Measurements from ENCODE around the gene ZBTB7C.

The ZBTB7C gene

GRCh38 chr18:48356151-48356745, 52.9 kb downstream of the ZBTB7C start:
- no peak for DNase-seq (ENCODE audit: low read depth, low spot score)
- no peak overlapping the region for H3K4me3 ChIP-seq (ENCODE audit: low read length)
- H3K27ac ChIP-seq (ENCODE audit: low read length) = no peak overlapping the region
- no peaks in the 10 kb centered on the region for H3K36me3 ChIP-seq (ENCODE audit: control insufficient read depth, insufficient read depth, low read length)
- no CpG with 5 or more reads among the region's 7 CpGs for WGBS (ENCODE audit: insufficient coverage, insufficient read length)
- H3K4me1 ChIP-seq (ENCODE audit: control insufficient read depth, insufficient read depth, low read length) = no peaks in the 10 kb centered on the region
- no peaks in the 10 kb centered on the region for H3K9me3 ChIP-seq (ENCODE audit: control insufficient read depth, insufficient read depth, low read length)
- H3K27me3 ChIP-seq (ENCODE audit: control insufficient read depth, insufficient read depth, low read length) = no peaks in the 10 kb centered on the region

GRCh38 chr18:48355276-48356115, 53.7 kb downstream of the ZBTB7C start:
- H3K27me3 ChIP-seq (ENCODE audit: control insufficient read depth, insufficient read depth, low read length) = no peaks in the 10 kb centered on the region
- no peaks in the 10 kb centered on the region for H3K4me1 ChIP-seq (ENCODE audit: control insufficient read depth, insufficient read depth, low read length)
- DNase-seq (ENCODE audit: low read depth, low spot score) = no peak
- H3K36me3 ChIP-seq (ENCODE audit: control insufficient read depth, insufficient read depth, low read length) = no peaks in the 10 kb centered on the region
- no peak overlapping the region for H3K27ac ChIP-seq (ENCODE audit: low read length)
- H3K9me3 ChIP-seq (ENCODE audit: control insufficient read depth, insufficient read depth, low read length) = no peaks in the 10 kb centered on the region
- no peak overlapping the region for H3K4me3 ChIP-seq (ENCODE audit: low read length)
- WGBS (ENCODE audit: insufficient coverage, insufficient read length) = no CpG with 5 or more reads among the region's 15 CpGs

GRCh38 chr18:48354746-48355260, 54.4 kb downstream of the ZBTB7C start:
- no peak for DNase-seq (ENCODE audit: low read depth, low spot score)
- Histone ChIP-seq H3K36me3 (ENCODE audit: control insufficient read depth, insufficient read depth, low read length) (no peaks in the 10 kb centered on the region), H3K4me1 (ENCODE audit: control insufficient read depth, insufficient read depth, low read length) (no peaks in the 10 kb centered on the region), H3K27me3 (ENCODE audit: control insufficient read depth, insufficient read depth, low read length) (no peaks in the 10 kb centered on the region), H3K4me3 (ENCODE audit: low read length) (no peak overlapping the region), H3K27ac (ENCODE audit: low read length) (no peak overlapping the region), H3K9me3 (ENCODE audit: control insufficient read depth, insufficient read depth, low read length) (no peaks in the 10 kb centered on the region)
- WGBS (ENCODE audit: insufficient coverage, insufficient read length) = no CpG with 5 or more reads among the region's 4 CpGs

- H3K36me3 ChIP-seq (ENCODE audit: control insufficient read depth, insufficient read depth, low read length) = no peaks in the 10 kb centered on the region
Measured at GRCh38 chr18:48352051-48352755, 57.0 kb downstream of the ZBTB7C start.

GRCh38 chr18:48351216-48352050, 57.8 kb downstream of the ZBTB7C start:
- DNase-seq (ENCODE audit: low read depth, low spot score) = no peak
- 0 out of 2 replicates have a peak, but pooled peaks cover 2% of the 10 kb centered on the region for H3K4me1 ChIP-seq (ENCODE audit: control insufficient read depth, insufficient read depth, low read length)
- no peaks in the 10 kb centered on the region for H3K27me3 ChIP-seq (ENCODE audit: control insufficient read depth, insufficient read depth, low read length)
- H3K27ac ChIP-seq (ENCODE audit: low read length) = no peak overlapping the region
- H3K4me3 ChIP-seq (ENCODE audit: low read length) = no peak overlapping the region
- H3K36me3 ChIP-seq (ENCODE audit: control insufficient read depth, insufficient read depth, low read length) = no peaks in the 10 kb centered on the region
- no peaks in the 10 kb centered on the region for H3K9me3 ChIP-seq (ENCODE audit: control insufficient read depth, insufficient read depth, low read length)
- WGBS (ENCODE audit: insufficient coverage, insufficient read length) = no CpG with 5 or more reads among the region's 12 CpGs

More at GRCh38 chr18:48352051-48352755, 57.0 kb downstream of the ZBTB7C start:
- no peaks in the 10 kb centered on the region for H3K9me3 ChIP-seq (ENCODE audit: control insufficient read depth, insufficient read depth, low read length)
- H3K4me1 ChIP-seq (ENCODE audit: control insufficient read depth, insufficient read depth, low read length) = 0 out of 2 replicates have a peak, but pooled peaks cover 2% of the 10 kb centered on the region
- H3K27me3 ChIP-seq (ENCODE audit: control insufficient read depth, insufficient read depth, low read length) = no peaks in the 10 kb centered on the region
- H3K4me3 ChIP-seq (ENCODE audit: low read length) = no peak overlapping the region
- no peak overlapping the region for H3K27ac ChIP-seq (ENCODE audit: low read length)
- no CpG with 5 or more reads among the region's 4 CpGs for WGBS (ENCODE audit: insufficient coverage, insufficient read length)
- DNase-seq (ENCODE audit: low read depth, low spot score) = no peak

GRCh38 chr18:48348739-48349138, 60.4 kb downstream of the ZBTB7C start:
- DNase-seq (ENCODE audit: low read depth, low spot score) = no peak
- WGBS (ENCODE audit: insufficient coverage, insufficient read length) = no CpG with 5 or more reads among the region's 2 CpGs
- Histone ChIP-seq H3K9me3 (ENCODE audit: control insufficient read depth, insufficient read depth, low read length) (no peaks in the 10 kb centered on the region), H3K4me1 (ENCODE audit: control insufficient read depth, insufficient read depth, low read length) (0 out of 2 replicates have a peak, but pooled peaks cover 2% of the 10 kb centered on the region), H3K27ac (ENCODE audit: low read length) (no peak overlapping the region), H3K4me3 (ENCODE audit: low read length) (no peak overlapping the region), H3K36me3 (ENCODE audit: control insufficient read depth, insufficient read depth, low read length) (no peaks in the 10 kb centered on the region), H3K27me3 (ENCODE audit: control insufficient read depth, insufficient read depth, low read length) (no peaks in the 10 kb centered on the region)

- Histone ChIP-seq H3K4me3 (ENCODE audit: low read length) (no peak overlapping the region), H3K9me3 (ENCODE audit: control insufficient read depth, insufficient read depth, low read length) (no peaks in the 10 kb centered on the region), H3K36me3 (ENCODE audit: control insufficient read depth, insufficient read depth, low read length) (no peaks in the 10 kb centered on the region), H3K4me1 (ENCODE audit: control insufficient read depth, insufficient read depth, low read length) (0 out of 2 replicates have a peak, but pooled peaks cover 2% of the 10 kb centered on the region), H3K27ac (ENCODE audit: low read length) (no peak overlapping the region), H3K27me3 (ENCODE audit: control insufficient read depth, insufficient read depth, low read length) (no peaks in the 10 kb centered on the region)
- no peak for DNase-seq (ENCODE audit: low read depth, low spot score)
- no CpG with 5 or more reads among the region's 3 CpGs for WGBS (ENCODE audit: insufficient coverage, insufficient read length)
Measured at GRCh38 chr18:48347756-48348326, 61.3 kb downstream of the ZBTB7C start.

GRCh38 chr18:48345596-48345995, 63.6 kb downstream of the ZBTB7C start:
- Histone ChIP-seq H3K4me3 (ENCODE audit: low read length) (no peak overlapping the region), H3K27me3 (ENCODE audit: control insufficient read depth, insufficient read depth, low read length) (no peaks in the 10 kb centered on the region), H3K27ac (ENCODE audit: low read length) (no peak overlapping the region), H3K4me1 (ENCODE audit: control insufficient read depth, insufficient read depth, low read length) (0 out of 2 replicates have a peak, but pooled peaks cover 2% of the 10 kb centered on the region), H3K36me3 (ENCODE audit: control insufficient read depth, insufficient read depth, low read length) (no peaks in the 10 kb centered on the region), H3K9me3 (ENCODE audit: control insufficient read depth, insufficient read depth, low read length) (no peaks in the 10 kb centered on the region)
- whole genome bisulfite sequencing (ENCODE audit: insufficient coverage, insufficient read length) = no CpG with 5 or more reads among the region's 2 CpGs
- DNase-seq (ENCODE audit: low read depth, low spot score) = no peak

GRCh38 chr18:48342581-48342980, 66.6 kb downstream of the ZBTB7C start:
- Histone ChIP-seq H3K27ac (ENCODE audit: low read length) (no peak overlapping the region), H3K9me3 (ENCODE audit: control insufficient read depth, insufficient read depth, low read length) (no peaks in the 10 kb centered on the region), H3K27me3 (ENCODE audit: control insufficient read depth, insufficient read depth, low read length) (no peaks in the 10 kb centered on the region), H3K4me1 (ENCODE audit: control insufficient read depth, insufficient read depth, low read length) (no peaks in the 10 kb centered on the region), H3K4me3 (ENCODE audit: low read length) (no peak overlapping the region), H3K36me3 (ENCODE audit: control insufficient read depth, insufficient read depth, low read length) (no peaks in the 10 kb centered on the region)
- WGBS (ENCODE audit: insufficient coverage, insufficient read length) = no CpG with 5 or more reads among the region's 6 CpGs
- DNase-seq (ENCODE audit: low read depth, low spot score) = no peak

All from iPS DF 6.9 (cell line).